Suppressor macrophage (primary cell): ENCODE measurements around the gene AAMP.
"Not testable (repeated sequence)": the region's sequence is repeated elsewhere in the genome, so short reads cannot be mapped to it uniquely, and the experiment has no call there.

Experiments
- DNase-seq, 4 experiments: peaks; one replicate each; pipeline ENCODE4 v3.0.0-alpha.2; 2020 to 2022

The AAMP gene

DNA sequence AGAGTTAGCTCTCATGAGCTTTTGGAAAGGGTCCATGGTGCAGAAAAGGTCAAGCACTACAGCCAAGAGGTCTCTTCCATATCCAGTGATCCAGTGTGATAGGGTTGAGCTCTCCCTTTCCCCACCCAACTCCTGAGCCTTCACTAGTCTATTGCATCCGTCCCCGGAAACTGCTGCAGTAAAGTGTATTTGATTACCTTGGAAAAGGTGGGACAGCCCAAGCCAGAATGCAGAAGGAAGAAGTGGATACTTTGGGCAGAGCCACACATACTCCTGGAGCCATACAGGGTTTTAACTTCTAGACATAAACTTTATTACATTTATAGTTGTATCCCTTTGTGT lies 3.9 kb upstream of the AAMP start:
- no peak for DNase-seq

DNA sequence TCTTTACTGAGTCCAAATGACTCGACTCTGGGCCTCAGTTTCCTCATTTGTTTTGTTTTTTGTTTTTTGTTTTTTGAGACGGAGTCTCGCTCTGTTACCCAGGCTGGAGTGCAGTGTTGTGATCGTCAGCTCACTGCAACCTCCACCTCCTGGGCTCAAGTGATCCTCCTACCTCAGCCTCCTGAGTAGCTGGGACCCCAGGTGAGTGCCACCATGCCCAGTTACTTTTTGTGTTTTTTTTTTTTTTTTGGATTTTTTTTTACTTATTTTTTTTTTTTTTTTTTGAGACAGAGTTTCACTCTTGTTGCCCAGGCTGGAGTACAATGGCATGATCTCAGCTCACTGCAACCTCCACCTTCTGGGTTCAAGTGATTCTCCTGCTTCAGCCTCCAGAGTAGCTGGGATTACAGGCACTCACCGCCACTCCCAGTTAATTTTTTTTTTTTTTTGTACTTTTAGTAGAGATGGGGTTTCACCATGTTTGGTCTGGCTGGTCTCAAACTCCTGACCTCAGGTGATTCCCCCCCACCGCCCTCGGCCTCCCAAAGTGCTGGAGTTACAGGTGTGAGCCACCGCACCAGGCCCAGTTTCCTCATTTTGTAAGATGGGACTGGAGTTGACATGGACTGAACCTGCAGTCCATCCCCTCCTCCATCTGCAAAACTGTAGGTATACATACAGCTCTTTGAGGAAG lies 3.4 kb upstream of the AAMP start:
- not testable (repeated sequence) for DNase-seq

DNA sequence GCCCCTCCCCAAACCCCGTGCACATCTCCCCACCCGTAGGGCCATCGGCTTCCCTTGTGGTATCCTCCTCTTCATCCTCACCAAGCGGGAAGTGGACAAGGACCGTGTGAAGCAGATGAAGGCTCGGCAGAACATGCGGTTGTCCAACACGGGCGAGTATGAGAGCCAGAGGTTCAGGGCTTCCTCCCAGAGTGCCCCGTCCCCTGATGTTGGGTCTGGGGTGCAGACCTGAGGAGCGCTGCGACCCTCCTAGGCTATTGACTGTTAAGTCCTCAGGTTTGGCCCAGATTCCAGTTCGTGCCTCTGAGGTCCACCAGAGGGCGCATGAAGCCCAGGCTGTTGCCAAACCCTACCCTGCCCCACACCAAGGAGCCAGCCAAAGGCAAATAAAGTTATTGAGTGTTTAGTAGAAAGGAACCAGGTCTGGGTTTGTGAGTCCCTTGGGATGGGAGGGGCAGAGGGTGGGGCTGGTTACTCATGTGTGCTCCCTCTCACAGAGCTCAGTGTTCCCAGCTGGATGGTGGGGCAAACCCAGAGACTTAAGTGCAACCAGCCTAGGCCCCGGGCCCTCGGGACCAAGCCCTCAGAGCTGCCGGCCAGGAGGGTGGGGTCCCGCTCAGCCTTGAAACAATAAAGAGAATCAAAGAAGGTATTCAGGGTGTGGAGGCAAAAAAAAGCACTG lies 2.7 kb upstream of the AAMP start:
- peak; percentile 85 to 90 (median 88) for DNase-seq

DNA sequence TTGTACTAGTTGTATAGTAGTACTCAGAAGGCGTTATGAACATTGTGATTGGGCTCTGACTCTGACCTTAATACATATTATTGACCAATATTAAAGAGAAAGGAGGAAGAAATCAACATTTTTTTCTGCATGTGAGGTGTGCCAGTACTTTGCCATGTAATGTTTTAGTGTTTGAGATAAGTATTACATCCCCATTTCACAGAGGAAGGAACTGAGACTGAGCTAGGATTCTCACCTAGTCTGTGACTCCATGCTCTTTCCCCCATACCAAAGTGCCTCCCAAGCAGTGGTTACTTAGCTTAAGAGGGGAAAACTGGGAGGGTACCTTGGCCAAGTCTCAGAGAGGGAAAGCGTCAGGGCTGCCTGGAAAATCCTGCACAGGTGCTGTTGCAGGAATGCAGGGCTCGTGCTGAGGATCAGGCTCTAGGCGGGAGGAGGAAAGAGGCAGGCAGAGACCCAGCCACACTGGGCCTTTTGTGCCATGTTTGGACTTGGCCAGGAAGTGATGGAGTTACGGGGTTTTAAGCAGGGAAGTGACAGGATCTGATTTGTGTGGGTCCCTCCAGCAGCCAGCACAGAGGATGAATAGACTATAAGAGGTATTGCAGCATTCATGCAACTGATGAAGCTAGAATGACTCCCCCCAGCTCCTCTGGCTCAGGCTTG lies 2.1 kb upstream of the AAMP start:
- no peak for DNase-seq

DNA sequence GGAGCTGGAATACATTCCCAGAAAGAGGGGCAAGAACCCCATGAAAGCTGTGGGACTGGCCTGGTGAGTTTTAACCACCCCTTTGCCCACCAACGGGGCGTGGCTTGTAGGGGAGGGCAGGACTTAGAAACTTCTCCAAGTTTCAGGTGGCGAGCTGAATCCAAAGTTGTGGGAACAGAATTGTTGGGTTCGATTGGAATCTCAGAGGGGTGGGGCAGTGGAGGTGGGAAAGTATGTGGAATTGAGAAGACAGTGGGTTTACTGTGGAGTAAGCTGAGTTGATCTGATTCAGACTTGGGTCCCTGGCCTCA lies 1.5 kb upstream of the AAMP start:
- DNase-seq = no peak

DNA sequence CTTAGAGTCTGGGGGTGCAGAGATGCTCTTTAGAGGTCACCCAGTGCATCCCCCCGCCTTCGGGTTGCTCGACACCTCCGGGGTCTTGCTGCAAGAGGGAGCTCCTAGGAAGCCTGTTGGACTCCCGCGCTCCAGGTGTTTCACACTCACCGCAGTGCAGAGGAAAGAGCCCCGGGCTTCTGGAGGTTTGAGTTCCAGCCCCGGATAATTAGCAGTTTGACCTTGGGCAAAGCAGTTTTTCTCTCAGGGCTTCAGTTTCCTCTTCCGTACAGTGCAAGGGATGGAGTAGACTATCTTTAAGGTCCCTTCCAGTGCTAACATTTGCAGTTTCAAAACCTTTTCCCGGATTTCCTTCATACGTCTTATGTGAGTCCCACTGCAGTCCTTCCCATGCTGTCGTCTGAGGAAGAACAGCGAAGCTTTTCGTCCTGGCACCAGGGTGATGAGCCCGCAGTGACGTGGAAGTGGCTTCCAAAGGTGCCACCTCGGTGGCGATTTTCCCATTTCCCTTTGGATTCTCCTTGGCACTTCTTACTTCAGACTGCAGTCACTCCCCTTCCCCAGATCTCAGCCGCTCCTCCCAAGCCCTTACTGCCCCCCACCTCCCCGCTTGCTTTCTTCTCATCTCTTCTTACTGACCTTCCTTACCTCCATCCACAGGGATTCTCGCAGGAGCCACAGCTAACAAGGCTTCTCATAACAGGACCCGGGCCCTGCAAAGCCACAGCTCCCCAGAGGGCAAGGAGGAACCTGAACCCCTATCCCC lies 967 bp upstream of the AAMP start:
- peak in 3 of 4 experiments; percentile 29 to 45 (median 45) for DNase-seq

DNA sequence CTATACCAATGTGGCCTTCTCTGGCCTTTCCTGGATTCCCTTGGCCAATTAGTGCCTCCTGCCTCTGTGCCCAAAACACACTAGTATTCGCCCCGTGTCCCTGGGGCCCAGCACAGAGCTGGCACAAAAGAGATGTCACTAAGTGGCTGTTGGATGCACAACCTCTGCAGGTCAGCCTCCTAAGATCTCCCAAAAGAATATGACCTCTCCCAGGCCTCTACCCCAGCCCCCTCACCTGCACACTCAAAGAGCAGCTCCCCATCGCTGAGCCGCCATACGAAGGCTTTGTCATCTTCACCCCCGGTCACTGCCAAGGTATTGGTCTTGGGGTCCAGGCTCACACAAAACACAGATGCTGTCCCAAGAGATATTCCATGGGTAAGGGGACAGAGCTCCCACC lies 2.7 kb downstream of the AAMP start:
- no peak for DNase-seq

DNA sequence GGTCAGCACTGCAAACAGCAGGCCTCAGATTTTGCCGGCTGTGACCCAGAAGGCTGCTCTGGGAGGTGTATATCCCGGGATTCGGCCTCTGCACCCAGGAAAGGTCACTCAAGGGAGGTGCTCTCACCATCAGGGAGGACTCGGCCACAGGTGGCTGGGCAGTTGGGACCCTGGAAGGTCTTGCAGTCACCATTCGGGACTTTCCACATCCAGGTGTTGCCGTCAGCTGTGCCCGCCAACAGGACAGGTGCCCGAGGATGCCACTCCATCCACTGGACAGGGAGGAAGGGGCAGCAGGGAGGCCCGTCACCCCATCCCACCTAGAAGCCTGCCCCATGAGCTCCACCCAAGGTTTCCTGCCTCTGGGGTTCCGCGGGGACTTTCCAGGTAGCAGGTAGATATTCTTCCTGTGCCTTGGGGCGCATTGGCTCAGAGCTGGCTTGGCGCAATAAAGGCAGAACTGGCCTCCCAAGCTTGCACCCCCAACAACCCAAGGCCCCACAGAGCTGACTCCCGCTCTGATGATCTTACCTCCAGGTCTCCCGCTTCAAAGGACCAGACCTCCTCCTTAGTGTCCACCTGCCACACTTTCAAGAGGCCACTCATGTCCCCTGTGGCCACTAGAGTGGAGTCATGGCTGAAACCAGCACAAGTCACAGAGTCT lies 3.5 kb downstream of the AAMP start:
- no peak for DNase-seq

DNA sequence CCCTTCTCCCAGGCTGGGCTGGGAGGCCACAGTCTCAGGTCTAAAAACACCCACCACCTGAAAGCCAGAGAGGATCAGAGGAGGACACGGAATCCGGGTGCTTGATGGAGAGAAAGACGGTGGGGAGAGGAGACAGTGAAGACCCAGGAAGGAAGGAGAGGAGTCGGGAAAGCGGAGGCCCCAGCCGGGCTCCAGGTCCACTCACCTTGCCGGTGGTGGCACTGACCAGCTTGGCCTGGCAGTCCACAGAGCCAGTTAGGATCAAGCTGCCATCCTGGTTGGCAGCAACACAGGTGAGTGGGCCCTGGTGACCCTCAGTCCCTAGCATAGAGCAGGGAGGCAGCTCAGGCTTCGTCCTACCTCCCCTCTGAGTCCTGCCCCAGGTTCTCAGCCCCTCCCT lies 4.3 kb downstream of the AAMP start:
- DNase-seq = no peak

DNA sequence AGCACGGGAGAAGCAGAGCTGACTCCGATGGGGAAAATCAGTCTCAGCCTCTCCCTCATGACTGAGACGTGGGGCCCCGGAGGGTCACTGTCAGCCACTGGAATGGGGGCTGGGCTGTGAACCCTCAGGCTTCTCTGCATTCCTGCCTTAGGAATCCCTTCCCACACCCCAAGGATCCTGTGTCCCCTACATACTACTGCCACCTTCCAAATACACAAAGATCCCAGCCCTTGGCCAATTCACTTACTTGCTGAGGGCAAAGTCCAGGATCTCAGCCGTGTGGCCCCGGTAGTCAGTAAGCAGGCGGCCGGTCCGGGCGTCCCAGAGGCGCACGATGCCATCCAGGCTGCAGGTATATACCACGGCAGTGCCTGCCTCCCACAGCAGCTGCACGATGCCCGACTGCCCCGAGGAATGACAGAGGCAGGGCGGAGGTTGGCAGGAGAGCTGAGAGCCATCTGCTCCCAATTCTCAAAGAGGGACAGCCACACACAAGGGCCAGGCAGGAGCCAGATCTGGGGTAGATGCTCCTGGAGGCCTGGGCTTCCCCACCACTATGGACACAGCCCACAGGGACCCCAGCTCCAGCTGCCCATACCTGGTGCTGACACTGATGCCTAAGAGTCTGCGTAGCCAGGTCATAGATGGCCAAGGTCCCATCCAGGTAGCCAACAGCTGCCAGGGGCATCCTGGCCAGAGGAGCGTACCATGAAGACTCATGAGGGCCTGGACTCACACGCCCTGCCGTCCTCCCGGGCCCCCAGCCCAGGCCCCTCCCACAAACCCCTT lies 5.0 kb downstream of the AAMP start:
- no peak for DNase-seq

DNA sequence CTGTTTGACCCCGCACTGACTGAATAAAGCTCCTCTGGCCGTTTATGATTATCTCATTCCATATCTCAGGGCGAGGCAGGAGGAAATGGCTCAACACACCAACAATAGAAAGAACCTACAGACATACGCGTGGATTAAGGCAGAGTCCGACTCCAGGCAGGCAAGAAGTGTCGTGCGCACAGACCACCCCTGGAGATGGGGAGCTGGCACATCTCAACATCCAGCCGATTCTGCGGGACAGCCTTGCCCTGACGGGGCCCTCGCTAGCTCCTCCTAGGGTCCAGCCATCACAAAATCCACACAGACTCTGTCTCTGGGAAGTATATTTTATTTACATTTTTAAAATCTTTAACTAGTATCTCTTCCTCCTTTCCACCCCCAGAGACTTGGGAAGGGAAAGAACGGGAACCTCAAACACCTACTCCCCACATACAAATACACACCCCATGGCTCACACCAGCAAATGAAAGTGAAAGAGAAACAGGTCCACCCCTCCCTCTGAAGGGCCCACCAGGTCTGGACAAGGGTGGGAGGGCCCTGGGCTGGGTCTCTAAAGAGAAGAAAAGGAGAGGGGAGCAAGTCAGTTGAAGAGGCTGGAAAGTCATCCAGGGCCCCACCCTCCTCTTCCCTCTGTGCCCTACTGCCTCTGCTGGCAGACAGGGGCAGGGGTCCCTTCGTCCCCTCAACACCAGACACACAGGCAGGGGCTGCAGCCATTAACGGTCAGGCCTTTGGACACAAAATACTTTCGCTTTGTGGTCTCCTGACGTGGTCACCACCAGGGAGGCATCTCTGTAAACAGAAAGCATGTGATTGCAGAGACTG lies 5.9 kb downstream of the AAMP start:
- peak in 3 of 4 experiments; percentile 48 to 55 (median 54) for DNase-seq

DNA sequence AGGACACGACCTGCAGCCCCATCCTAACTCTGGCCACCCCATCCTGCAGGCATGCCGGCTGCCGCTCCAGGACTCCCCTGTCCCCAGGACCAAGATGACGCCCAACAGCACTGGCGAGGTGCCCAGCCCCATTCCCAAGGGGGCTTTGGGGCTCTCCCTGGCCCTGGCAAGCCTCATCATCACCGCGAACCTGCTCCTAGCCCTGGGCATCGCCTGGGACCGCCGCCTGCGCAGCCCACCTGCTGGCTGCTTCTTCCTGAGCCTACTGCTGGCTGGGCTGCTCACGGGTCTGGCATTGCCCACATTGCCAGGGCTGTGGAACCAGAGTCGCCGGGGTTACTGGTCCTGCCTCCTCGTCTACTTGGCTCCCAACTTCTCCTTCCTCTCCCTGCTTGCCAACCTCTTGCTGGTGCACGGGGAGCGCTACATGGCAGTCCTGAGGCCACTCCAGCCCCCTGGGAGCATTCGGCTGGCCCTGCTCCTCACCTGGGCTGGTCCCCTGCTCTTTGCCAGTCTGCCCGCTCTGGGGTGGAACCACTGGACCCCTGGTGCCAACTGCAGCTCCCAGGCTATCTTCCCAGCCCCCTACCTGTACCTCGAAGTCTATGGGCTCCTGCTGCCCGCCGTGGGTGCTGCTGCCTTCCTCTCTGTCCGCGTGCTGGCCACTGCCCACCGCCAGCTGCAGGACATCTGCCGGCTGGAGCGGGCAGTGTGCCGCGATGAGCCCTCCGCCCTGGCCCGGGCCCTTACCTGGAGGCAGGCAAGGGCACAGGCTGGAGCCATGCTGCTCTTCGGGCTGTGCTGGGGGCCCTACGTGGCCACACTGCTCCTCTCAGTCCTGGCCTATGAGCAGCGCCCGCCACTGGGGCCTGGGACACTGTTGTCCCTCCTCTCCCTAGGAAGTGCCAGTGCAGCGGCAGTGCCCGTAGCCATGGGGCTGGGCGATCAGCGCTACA lies 7.0 kb downstream of the AAMP start:
- DNase-seq = no peak

DNA sequence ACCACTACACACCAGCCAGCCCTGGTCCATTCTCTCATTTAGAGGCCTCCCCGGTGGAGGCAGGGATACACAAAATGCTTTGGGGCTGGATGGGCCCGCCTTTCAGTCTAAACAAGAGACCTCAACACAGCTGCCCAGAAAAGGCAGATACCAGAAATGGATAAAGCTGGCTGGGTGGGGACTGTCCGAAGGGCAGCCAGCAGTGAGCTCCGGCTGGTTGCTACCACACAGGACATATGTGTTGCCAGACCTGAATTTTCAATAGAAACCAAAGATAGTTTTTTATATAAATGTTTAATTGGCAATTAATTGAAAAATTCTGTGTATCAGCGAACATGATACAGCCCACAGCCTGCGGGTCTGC lies 7.7 kb downstream of the AAMP start:
- no peak for DNase-seq

DNA sequence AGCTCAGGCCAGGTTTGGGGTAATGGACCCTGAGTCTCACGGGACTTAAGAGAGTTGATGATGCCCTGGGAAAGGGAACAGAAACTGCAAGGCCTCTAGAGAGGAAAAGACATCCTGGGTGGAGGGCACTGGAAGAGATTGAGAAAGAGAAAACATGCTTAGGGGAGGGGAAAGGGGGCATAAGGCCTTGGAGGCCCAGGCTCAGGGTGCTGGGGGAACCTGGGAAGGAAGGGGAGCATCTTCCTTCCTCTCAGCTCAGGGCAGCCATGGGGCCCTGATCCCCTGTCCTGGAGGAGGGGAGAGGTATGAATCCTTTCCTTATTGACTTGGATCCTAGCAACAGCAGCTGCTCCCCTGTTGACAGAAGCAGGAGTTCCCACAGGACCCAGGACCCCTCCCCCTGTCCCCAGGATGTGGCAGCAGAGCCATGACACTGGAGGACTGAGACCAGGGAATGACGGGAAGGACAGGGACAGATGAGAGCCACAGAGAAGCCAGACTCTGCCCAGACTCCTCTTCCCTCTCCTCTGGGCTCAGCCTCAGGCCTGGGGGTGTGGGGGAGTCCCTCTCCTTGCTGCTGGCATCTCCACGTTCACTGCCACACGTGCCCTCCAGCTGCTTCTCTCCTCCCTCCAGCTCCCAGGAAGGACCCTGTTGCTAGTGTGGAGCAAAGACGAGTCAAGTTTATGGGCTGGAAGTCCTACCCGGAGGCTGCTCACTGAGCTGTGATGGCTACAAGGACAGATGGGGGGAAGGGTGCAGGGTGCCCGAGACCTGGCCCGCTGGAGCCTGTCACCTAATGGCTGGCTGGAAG lies 8.3 kb downstream of the AAMP start:
- DNase-seq = peak; percentile 46 to 76 (median 60)

DNA sequence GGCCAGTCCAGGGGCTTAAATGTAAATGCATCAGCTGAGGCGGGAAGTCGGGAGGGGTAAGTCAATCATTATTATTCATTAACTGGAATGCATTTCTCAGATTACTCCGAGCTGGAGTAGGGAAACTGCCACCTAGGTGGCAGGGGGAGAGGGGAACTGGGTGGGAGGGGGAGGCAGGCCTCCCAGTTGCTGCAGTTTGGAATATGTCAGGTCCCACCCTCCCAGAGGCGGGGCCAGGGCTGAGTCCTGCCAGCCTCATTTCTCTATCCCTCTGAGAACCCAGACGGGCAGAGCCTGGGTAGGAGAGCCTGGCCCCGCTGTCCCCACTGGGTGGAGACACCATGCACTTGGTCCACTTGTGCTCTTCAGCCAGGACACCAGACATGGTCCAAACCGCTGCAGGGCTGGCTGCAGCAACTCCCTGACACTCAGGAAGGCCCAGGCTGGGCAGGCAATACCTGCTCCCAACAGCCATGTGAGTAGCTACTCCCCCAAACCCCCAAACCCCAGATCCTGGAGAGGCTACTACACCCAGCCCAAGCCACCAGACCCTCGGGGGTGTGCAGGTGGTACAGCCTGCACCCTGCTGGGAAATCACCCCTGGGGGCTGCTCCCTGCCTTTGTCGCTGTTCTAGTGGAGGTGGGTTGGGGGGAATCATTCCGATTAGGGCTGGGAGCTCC lies 9.1 kb downstream of the AAMP start, which contains the start of gene GPBAR1:
Gene GPBAR1, plus strand, starts transcription at position 274 of the 681 bp plus-strand sequence. CDS start 1,710 bp downstream, outside the sequence.
- peak in 2 of 4 experiments; percentile 42 to 45 for DNase-seq

DNA sequence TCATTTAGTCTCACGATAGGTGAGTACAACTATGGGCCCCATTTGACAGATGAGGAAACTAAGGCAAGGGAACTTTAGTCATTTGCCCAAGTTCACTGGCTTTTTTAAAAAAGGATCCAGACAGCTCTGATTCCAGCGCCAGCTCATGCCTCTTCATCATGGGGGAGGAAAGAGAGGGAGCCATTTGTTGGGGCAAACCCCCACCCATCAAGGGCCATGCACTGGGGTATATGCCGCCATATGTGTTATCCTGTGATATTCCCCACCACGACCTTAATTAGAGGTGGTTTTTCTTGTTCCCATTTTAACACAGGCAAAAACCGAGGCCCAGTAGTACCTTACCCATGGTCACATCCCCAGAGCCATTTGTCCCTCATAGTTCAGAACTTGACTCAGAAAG lies 9.8 kb downstream of the AAMP start:
- DNase-seq = no peak

DNA sequence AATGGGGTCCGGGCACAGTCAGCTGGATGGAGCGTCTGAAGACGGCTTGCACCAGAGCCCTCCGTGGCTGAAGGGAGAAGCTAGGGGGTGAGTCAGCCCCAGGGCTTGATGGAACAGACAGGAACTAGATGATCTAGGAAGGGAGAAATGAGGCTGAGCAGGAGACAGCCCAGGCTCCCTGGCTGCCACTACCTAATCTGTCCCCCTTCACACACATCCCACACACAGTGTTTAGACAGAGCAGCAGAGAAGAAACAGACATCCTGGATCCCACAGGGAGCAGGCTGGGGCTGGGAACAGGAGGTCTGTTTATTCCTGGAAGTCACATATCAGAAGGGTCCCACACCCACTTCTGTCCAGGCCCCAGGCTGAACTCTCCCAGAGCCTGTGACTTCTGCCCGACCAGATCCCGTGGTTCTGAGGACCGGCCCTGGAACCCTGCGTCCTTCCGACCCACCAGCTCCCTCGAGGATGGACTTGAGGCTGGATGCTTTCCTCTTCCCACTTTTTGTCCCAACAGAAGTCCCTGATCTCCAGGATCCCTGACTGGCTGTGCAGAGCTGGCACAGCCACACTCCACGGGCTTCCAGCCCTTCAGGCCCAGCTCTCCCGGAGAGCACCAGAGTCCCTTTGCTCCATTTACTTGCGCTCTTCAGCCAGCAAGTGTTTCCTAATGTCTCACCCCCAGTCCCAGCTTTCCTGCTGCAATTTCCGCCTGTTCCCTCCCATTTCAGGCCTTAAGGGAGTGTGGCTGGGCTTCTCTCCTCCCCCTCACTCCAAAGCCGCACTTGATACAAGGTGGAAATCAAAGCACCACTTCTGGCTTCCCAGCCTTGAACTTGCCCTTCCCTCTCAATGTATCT lies 10.6 kb downstream of the AAMP start:
- DNase-seq = peak; percentile 73 to 88 (median 86)
